SK-N-SH treated with all-trans-retinoic acid at 6 μM for 48 hours (cell line): ENCODE results near the gene ATP2A2.

ENCODE experiments used
- ATAC-seq: fragments of 200-7000 bp; cut with Tn5 transposase; 3 replicates; pipeline ENCODE4 v1.9.1; 2020; ENCODE audit warnings: mild to moderate bottlenecking, moderate library complexity
- CSDC2 ChIP-seq: fragments of 250-450 bp; sonication (Bioruptor Pico); IDR thresholded peaks from 2 replicates; pipeline ENCODE4 v1.5.0; 2020; ENCODE audit warnings: mild to moderate bottlenecking, moderate library complexity
- ESRRG ChIP-seq: fragments of 250-450 bp; sonication (Bioruptor Pico); IDR thresholded peaks from 2 replicates; pipeline ENCODE4 v1.6.1; 2021; ENCODE audit warnings: mild to moderate bottlenecking
- GLIS3 ChIP-seq: fragments of 250-450 bp; sonication (Bioruptor Pico); IDR thresholded peaks from 2 replicates; pipeline ENCODE4 v1.5.0; 2020; ENCODE audit warnings: mild to moderate bottlenecking, moderate library complexity
- ISL1 ChIP-seq: fragments of 250-450 bp; sonication (Bioruptor Pico); IDR thresholded peaks from 2 replicates; pipeline ENCODE4 v2.1.2; 2022; ENCODE audit warnings: mild to moderate bottlenecking, moderate library complexity
- OSR1 ChIP-seq: fragments of 250-450 bp; sonication (Bioruptor Pico); IDR thresholded peaks from 2 replicates; pipeline ENCODE4 v1.8.0; 2022; ENCODE audit warnings: moderate library complexity, mild to moderate bottlenecking, inconsistent platforms
- PPARA ChIP-seq: fragments of 250-450 bp; sonication (Bioruptor Pico); IDR thresholded peaks from 2 replicates; pipeline ENCODE4 v1.5.0; 2020; ENCODE audit warnings: mild to moderate bottlenecking, borderline replicate concordance
- RARB ChIP-seq: fragments of 250-450 bp; sonication (Bioruptor Pico); IDR thresholded peaks from 2 replicates; pipeline ENCODE4 v1.8.0; 2021; ENCODE audit warnings: mild to moderate bottlenecking, moderate library complexity
- SNAI2 ChIP-seq: fragments of 250-450 bp; sonication (Bioruptor Pico); IDR thresholded peaks from 2 replicates; pipeline ENCODE4 v1.5.0; 2020; ENCODE audit warnings: mild to moderate bottlenecking, moderate library complexity
- TCF4 ChIP-seq: fragments of 250-450 bp; sonication (Bioruptor Pico); IDR thresholded peaks from 2 replicates; pipeline ENCODE4 v1.8.0; 2021; ENCODE audit warnings: mild to moderate bottlenecking, moderate library complexity, borderline replicate concordance
- TOX ChIP-seq: fragments of 250-450 bp; sonication (Bioruptor Pico); IDR thresholded peaks from 2 replicates; pipeline ENCODE4 v1.8.0; 2021; ENCODE audit warnings: mild to moderate bottlenecking, moderate library complexity, borderline replicate concordance
- ZC3H10 ChIP-seq: fragments of 250-450 bp; sonication (Bioruptor Pico); IDR thresholded peaks from 2 replicates; pipeline ENCODE4 v1.5.1; 2021; ENCODE audit warnings: mild to moderate bottlenecking, moderate library complexity
- ZFP30 ChIP-seq: fragments of 450-650 bp; formaldehyde crosslinking; IDR thresholded peaks from 2 replicates; pipeline ENCODE4 v1.5.0; 2022; ENCODE audit warnings: mild to moderate bottlenecking, moderate library complexity
- ZNF565 ChIP-seq: fragments of 450-650 bp; formaldehyde crosslinking; conservative IDR thresholded peaks from 2 replicates; pipeline ENCODE4 v1.5.0; 2020; ENCODE audit warnings: low read depth, mild to moderate bottlenecking, moderate library complexity
- ZNF70 ChIP-seq: fragments of 450-650 bp; formaldehyde crosslinking; IDR thresholded peaks from 2 replicates; pipeline ENCODE4 v1.5.0; 2020; ENCODE audit warnings: mild to moderate bottlenecking, moderate library complexity
- ZNF8 ChIP-seq: fragments of 450-650 bp; formaldehyde crosslinking; IDR thresholded peaks from 2 replicates; pipeline ENCODE4 v1.5.0; 2020; ENCODE audit warnings: mild to moderate bottlenecking, moderate library complexity
- TF ChIP-seq, protein P1 (sequence below): fragments of 250-450 bp; sonication (Bioruptor Pico); IDR thresholded peaks from 2 replicates; pipeline ENCODE4 v1.8.0; 2020; ENCODE audit warnings: mild to moderate bottlenecking, moderate library complexity, borderline replicate concordance
- TF ChIP-seq, protein P2 (sequence below): fragments of 250-450 bp; sonication (Bioruptor Pico); IDR thresholded peaks from 2 replicates; pipeline ENCODE4 v1.5.0; 2020; ENCODE audit warnings: mild to moderate bottlenecking, moderate library complexity
- TF ChIP-seq, protein P3 (sequence below): fragments of 250-450 bp; sonication (Bioruptor Pico); IDR thresholded peaks from 2 replicates; pipeline ENCODE4 v1.5.1; 2020; ENCODE audit warnings: low read depth, mild to moderate bottlenecking, moderate library complexity
- TF ChIP-seq, protein P4 (sequence below): fragments of 250-450 bp; sonication (Bioruptor Pico); IDR thresholded peaks from 2 replicates; pipeline ENCODE4 v1.8.0; 2021; ENCODE audit warnings: low read depth, mild to moderate bottlenecking, moderate library complexity, borderline replicate concordance
- TF ChIP-seq, protein P5 (sequence below): fragments of 250-450 bp; sonication (Bioruptor Pico); IDR thresholded peaks from 2 replicates; pipeline ENCODE4 v1.5.1; 2021; ENCODE audit warnings: mild to moderate bottlenecking, moderate library complexity

ATP2A2 gene

DNA sequence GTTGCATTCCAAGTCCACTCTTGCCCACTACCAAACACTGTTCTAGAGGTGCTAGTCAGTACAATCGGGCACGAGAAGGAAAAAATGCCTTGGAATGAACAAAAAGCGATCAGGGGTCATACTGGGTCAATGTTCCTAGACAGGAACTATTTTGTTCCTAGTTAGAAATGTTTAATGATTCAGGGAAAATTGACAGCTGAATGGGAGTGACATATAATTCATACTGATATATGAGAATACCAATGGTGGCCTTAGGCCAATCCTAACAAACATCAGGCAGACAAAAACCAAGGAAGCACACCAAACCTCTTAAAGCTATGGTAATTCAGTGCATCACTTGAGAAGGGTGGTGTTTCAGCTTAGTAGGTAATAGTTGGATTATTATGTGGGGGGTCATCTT, 71.4 kb downstream of the ATP2A2 start:
- TF ChIP-seq GLIS3 (CRISPR knock-in tag) = no peak
- TF ChIP-seq, protein P1, sequence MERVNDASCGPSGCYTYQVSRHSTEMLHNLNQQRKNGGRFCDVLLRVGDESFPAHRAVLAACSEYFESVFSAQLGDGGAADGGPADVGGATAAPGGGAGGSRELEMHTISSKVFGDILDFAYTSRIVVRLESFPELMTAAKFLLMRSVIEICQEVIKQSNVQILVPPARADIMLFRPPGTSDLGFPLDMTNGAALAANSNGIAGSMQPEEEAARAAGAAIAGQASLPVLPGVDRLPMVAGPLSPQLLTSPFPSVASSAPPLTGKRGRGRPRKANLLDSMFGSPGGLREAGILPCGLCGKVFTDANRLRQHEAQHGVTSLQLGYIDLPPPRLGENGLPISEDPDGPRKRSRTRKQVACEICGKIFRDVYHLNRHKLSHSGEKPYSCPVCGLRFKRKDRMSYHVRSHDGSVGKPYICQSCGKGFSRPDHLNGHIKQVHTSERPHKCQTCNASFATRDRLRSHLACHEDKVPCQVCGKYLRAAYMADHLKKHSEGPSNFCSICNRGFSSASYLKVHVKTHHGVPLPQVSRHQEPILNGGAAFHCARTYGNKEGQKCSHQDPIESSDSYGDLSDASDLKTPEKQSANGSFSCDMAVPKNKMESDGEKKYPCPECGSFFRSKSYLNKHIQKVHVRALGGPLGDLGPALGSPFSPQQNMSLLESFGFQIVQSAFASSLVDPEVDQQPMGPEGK (CRISPR knock-in tag) = 0 out of 2 replicates have a peak, but pooled peaks have one; percentile 12
- ATAC-seq = no peak

DNA sequence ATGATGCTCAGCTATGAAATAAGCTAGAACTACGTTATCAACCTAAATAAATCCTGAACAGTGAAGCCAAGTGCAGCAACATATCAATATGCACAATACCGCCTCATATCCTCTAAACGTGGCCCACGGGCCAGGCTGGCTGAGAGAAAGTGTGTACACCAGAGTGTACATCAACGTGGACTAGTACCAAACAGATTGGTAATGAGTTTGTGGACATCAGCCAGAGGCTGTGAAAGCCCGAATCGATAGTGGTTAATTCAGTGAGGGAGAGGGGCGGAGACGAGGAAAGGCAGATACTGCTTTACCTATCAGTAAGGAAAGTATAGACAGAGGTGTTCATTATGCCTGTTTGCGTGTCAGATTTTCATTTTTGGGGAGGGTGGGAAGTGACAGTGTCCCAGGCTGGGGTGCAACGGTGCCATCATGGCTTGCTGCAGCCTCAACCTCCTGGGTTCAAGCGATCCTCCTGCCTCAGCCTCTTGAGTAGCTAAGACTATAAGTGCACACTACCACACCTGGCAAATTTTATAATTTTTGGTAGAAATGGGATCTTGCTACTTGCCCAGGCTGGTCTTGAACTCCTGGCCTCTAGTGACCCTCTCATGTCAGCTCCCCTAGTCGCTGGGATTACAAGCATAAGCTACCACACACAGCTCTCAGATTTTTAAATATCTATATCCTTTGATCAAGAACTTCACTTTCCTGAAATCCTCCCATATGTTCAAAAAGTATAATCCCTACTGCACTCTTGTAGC, 72.3 kb downstream of the ATP2A2 start:
- TF ChIP-seq, protein P2, sequence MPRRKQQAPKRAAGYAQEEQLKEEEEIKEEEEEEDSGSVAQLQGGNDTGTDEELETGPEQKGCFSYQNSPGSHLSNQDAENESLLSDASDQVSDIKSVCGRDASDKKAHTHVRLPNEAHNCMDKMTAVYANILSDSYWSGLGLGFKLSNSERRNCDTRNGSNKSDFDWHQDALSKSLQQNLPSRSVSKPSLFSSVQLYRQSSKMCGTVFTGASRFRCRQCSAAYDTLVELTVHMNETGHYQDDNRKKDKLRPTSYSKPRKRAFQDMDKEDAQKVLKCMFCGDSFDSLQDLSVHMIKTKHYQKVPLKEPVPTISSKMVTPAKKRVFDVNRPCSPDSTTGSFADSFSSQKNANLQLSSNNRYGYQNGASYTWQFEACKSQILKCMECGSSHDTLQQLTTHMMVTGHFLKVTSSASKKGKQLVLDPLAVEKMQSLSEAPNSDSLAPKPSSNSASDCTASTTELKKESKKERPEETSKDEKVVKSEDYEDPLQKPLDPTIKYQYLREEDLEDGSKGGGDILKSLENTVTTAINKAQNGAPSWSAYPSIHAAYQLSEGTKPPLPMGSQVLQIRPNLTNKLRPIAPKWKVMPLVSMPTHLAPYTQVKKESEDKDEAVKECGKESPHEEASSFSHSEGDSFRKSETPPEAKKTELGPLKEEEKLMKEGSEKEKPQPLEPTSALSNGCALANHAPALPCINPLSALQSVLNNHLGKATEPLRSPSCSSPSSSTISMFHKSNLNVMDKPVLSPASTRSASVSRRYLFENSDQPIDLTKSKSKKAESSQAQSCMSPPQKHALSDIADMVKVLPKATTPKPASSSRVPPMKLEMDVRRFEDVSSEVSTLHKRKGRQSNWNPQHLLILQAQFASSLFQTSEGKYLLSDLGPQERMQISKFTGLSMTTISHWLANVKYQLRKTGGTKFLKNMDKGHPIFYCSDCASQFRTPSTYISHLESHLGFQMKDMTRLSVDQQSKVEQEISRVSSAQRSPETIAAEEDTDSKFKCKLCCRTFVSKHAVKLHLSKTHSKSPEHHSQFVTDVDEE (CRISPR knock-in tag) = no peak
- TF ChIP-seq, protein P1 (CRISPR knock-in tag) = no peak
- TF ChIP-seq SNAI2 (CRISPR knock-in tag) (no peak), OSR1 (no peak), PPARA (CRISPR knock-in tag) (no peak), ZC3H10 (CRISPR knock-in tag) (no peak), RARB (CRISPR knock-in tag) (no peak), ZFP30 (CRISPR knock-in tag) (no peak), ISL1 (no peak), TOX (CRISPR knock-in tag) (no peak), CSDC2 (CRISPR knock-in tag) (no peak)
- TF ChIP-seq, protein P3, sequence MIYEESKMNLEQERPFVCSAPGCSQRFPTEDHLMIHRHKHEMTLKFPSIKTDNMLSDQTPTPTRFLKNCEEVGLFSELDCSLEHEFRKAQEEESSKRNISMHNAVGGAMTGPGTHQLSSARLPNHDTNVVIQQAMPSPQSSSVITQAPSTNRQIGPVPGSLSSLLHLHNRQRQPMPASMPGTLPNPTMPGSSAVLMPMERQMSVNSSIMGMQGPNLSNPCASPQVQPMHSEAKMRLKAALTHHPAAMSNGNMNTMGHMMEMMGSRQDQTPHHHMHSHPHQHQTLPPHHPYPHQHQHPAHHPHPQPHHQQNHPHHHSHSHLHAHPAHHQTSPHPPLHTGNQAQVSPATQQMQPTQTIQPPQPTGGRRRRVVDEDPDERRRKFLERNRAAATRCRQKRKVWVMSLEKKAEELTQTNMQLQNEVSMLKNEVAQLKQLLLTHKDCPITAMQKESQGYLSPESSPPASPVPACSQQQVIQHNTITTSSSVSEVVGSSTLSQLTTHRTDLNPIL (CRISPR knock-in tag) = no peak
- TF ChIP-seq, protein P4, sequence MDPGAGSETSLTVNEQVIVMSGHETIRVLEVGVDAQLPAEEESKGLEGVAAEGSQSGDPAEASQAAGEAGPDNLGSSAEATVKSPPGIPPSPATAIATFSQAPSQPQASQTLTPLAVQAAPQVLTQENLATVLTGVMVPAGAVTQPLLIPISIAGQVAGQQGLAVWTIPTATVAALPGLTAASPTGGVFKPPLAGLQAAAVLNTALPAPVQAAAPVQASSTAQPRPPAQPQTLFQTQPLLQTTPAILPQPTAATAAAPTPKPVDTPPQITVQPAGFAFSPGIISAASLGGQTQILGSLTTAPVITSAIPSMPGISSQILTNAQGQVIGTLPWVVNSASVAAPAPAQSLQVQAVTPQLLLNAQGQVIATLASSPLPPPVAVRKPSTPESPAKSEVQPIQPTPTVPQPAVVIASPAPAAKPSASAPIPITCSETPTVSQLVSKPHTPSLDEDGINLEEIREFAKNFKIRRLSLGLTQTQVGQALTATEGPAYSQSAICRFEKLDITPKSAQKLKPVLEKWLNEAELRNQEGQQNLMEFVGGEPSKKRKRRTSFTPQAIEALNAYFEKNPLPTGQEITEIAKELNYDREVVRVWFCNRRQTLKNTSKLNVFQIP (CRISPR knock-in tag) = no peak
- ATAC-seq = no peak; the same call in 2 of the 3 replicates

DNA sequence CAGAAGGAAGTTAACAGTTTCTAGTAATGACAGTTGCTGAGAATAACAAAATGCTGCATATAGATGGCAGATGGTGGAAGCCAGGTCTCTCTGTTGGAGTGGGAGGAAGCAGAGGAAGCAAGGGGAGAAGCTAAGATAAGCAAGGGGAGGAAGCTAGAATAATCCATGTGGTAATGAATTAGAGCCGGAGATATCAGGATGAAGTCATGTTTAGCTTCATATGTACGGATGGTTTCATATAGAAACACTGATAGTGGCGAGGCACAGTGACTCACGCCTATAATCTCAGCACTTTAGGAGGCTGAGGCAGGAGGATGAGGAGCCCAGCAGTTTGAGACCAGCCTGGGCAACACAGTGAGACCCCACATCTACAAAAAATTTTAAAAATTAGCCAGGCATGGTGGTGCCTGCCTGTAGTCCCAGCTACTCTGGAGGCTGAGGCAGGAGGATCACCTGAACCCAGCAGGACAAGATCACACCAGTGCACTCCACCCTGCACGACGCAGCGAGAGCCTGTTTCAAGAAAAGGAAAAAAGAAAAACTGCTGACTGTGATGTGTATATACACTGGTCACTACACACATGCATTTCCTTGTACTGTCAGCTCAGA, 73.2 kb downstream of the ATP2A2 start:
- TF ChIP-seq RARB (CRISPR knock-in tag) = no peak
- peak; percentile 9 for ATAC-seq

DNA sequence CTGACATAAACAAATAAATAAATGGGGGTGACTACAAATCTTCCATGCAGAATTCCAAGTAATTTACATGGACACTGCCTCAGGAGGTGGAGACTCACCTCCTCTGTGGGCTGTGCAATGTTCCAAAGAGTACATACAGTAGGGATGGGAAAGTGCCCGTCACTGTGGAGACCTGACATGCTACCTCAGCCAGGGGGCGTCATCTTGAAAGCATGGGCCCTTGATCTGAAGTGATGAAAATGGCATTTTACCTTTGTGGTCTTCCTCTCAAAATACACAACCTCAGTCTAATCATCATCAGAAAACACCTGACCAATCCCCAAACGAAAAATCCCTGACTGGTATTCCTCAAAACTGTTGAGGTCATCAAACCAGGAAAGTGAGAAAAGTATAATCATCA, 74.0 kb downstream of the ATP2A2 start:
- ATAC-seq = peak; percentile 63
- no peak for TF ChIP-seq ZC3H10 (CRISPR knock-in tag)
- no peak for TF ChIP-seq ZNF8 (CRISPR knock-in tag)
- no peak for TF ChIP-seq ZFP30 (CRISPR knock-in tag)
- no peak for TF ChIP-seq ISL1
- no peak for TF ChIP-seq ESRRG (CRISPR knock-in tag)
- no peak for TF ChIP-seq ZNF70 (CRISPR knock-in tag)
- TF ChIP-seq PPARA (CRISPR knock-in tag) = no peak
- TF ChIP-seq, protein P4 (CRISPR knock-in tag) = no peak
- TF ChIP-seq, protein P5, sequence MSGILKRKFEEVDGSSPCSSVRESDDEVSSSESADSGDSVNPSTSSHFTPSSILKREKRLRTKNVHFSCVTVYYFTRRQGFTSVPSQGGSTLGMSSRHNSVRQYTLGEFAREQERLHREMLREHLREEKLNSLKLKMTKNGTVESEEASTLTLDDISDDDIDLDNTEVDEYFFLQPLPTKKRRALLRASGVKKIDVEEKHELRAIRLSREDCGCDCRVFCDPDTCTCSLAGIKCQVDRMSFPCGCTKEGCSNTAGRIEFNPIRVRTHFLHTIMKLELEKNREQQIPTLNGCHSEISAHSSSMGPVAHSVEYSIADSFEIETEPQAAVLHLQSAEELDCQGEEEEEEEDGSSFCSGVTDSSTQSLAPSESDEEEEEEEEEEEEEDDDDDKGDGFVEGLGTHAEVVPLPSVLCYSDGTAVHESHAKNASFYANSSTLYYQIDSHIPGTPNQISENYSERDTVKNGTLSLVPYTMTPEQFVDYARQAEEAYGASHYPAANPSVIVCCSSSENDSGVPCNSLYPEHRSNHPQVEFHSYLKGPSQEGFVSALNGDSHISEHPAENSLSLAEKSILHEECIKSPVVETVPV (CRISPR knock-in tag) = no peak
- no peak for TF ChIP-seq ZNF565 (CRISPR knock-in tag)
- no peak for TF ChIP-seq TCF4
- TF ChIP-seq OSR1 = no peak
